Measurements from ENCODE around the gene ASB18. TPM values are rescaled to one million over a fixed set of nuclear protein-coding genes. Genes with fewer than 3 reads are reported as not detected.

Gene ASB18
- total and polyA plus RNA-seq, 10 of the 15 experiments (the other 5 are each of a cell fraction or from before 2014, with no cell fraction given) = not detected

DNA sequence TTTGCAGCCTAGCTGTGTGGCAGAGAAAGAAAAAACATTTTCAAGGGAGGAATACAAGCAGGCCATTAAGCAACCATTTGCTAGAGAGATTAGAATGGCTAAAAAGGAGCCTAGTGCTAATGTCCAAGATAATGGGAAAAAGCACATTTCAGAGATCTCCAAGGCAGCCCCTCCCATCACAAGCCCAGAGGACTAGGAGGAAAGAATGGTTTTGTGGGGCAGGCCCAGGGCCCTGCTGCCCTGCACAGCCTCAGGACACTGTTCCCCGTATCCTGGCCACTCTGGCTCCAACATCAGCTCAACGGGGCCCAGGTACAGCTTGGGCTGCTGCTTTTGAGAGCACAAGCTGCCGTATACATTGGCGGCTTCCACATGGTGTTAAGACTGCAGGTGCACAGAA lies 79.5 kb downstream of the ASB18 start:
- Histone ChIP-seq H3K79me2 (ENCODE audit: control insufficient read depth, insufficient read depth, low read length) (no peaks in the 10 kb centered on the region), H4K20me1 (ENCODE audit: control insufficient read depth, insufficient read depth) (no peaks in the 10 kb centered on the region), H3K36me3 (ENCODE audit: control insufficient read depth in 2 of 2, insufficient read depth in 2 of 2, low read length in 1 of 2) (no peaks in the 10 kb centered on the region), H3K9me3 (replicated peaks; ENCODE audit: control insufficient read depth, insufficient read depth, low read length) (no peaks in the 10 kb centered on the region), H3K9ac (ENCODE audit: control insufficient read depth, insufficient read depth, low read length) (no peak overlapping the region), H3K4me3 (no peak overlapping the region), H3K27me3 (replicated peaks in 1 of 2; ENCODE audit: control insufficient read depth in 2 of 2, insufficient read depth in 2 of 2, low read length in 1 of 2) (no peaks in the 10 kb centered on the region), H3K27ac (ENCODE audit: control insufficient read depth, insufficient read depth) (no peak overlapping the region), H3K4me1 (ENCODE audit: control insufficient read depth, insufficient read depth, low read length) (no peaks in the 10 kb centered on the region), H3K4me2 (ENCODE audit: control insufficient read depth, insufficient read depth) (no peak overlapping the region), H2AFZ (ENCODE audit: control insufficient read depth, low read depth, low read length) (no peak overlapping the region)
- no TSS peak for BruUV-seq (replicated peaks)
- DNase-seq (ENCODE audit: low read depth, low spot score) (no peak), ATAC-seq (no peak), FAIRE-seq (no peak)
- ChIA-PET CTCF (no interaction called here), POLR2A (no interaction called here), RAD21 (ENCODE audit: unreplicated experiment) (no interaction called here), SMC1A (ENCODE audit: uncharacterized antibody, unreplicated experiment) (no interaction called here)
- 43% methylated on average over 4 of the region's 4 CpGs for WGBS (ENCODE audit: insufficient coverage, insufficient replicate concordance, low lambda C conversion rate, missing lambda C conversion rate)
- TF ChIP-seq IRF4 (IDR thresholded peaks at IDR 0.05; ENCODE audit: low read depth, low read length) (no peak), SIX5 (IDR thresholded peaks at IDR 0.05; ENCODE audit: low read depth, low read length, severe bottlenecking) (no peak), BCL11A (IDR thresholded peaks at IDR 0.05; ENCODE audit: low read depth, low read length) (no peak), ZZZ3 (IDR thresholded peaks at IDR 0.05; ENCODE audit: control insufficient read depth, insufficient read length, low read depth) (no peak), CREB1 (IDR thresholded peaks at IDR 0.05; ENCODE audit: low read depth) (no peak), MYB (IDR thresholded peaks at IDR 0.05; ENCODE audit: borderline replicate concordance, low read depth, low read length) (no peak), FOXK2 (IDR thresholded peaks at IDR 0.05) (no peak), ZNF217 (IDR thresholded peaks at IDR 0.05) (no peak), PML (IDR thresholded peaks at IDR 0.05; ENCODE audit: low read length) (no peak), FOS (IDR thresholded peaks at IDR 0.05; ENCODE audit: borderline replicate concordance, extremely low read depth, insufficient read length) (no peak), TCF3 (IDR thresholded peaks at IDR 0.05; ENCODE audit: borderline replicate concordance, insufficient read depth, low read depth, low read length) (no peak), NR2C1 (IDR thresholded peaks at IDR 0.05) (no peak)
- TF ChIP-seq, protein P1, sequence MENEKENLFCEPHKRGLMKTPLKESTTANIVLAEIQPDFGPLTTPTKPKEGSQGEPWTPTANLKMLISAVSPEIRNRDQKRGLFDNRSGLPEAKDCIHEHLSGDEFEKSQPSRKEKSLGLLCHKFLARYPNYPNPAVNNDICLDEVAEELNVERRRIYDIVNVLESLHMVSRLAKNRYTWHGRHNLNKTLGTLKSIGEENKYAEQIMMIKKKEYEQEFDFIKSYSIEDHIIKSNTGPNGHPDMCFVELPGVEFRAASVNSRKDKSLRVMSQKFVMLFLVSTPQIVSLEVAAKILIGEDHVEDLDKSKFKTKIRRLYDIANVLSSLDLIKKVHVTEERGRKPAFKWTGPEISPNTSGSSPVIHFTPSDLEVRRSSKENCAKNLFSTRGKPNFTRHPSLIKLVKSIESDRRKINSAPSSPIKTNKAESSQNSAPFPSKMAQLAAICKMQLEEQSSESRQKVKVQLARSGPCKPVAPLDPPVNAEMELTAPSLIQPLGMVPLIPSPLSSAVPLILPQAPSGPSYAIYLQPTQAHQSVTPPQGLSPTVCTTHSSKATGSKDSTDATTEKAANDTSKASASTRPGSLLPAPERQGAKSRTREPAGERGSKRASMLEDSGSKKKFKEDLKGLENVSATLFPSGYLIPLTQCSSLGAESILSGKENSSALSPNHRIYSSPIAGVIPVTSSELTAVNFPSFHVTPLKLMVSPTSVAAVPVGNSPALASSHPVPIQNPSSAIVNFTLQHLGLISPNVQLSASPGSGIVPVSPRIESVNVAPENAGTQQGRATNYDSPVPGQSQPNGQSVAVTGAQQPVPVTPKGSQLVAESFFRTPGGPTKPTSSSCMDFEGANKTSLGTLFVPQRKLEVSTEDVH (IDR thresholded peaks at IDR 0.05; ENCODE audit: low read depth, partially characterized antibody) = no peak
- TF ChIP-seq, protein P2, sequence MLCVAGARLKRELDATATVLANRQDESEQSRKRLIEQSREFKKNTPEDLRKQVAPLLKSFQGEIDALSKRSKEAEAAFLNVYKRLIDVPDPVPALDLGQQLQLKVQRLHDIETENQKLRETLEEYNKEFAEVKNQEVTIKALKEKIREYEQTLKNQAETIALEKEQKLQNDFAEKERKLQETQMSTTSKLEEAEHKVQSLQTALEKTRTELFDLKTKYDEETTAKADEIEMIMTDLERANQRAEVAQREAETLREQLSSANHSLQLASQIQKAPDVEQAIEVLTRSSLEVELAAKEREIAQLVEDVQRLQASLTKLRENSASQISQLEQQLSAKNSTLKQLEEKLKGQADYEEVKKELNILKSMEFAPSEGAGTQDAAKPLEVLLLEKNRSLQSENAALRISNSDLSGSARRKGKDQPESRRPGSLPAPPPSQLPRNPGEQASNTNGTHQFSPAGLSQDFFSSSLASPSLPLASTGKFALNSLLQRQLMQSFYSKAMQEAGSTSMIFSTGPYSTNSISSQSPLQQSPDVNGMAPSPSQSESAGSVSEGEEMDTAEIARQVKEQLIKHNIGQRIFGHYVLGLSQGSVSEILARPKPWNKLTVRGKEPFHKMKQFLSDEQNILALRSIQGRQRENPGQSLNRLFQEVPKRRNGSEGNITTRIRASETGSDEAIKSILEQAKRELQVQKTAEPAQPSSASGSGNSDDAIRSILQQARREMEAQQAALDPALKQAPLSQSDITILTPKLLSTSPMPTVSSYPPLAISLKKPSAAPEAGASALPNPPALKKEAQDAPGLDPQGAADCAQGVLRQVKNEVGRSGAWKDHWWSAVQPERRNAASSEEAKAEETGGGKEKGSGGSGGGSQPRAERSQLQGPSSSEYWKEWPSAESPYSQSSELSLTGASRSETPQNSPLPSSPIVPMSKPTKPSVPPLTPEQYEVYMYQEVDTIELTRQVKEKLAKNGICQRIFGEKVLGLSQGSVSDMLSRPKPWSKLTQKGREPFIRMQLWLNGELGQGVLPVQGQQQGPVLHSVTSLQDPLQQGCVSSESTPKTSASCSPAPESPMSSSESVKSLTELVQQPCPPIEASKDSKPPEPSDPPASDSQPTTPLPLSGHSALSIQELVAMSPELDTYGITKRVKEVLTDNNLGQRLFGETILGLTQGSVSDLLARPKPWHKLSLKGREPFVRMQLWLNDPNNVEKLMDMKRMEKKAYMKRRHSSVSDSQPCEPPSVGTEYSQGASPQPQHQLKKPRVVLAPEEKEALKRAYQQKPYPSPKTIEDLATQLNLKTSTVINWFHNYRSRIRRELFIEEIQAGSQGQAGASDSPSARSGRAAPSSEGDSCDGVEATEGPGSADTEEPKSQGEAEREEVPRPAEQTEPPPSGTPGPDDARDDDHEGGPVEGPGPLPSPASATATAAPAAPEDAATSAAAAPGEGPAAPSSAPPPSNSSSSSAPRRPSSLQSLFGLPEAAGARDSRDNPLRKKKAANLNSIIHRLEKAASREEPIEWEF (IDR thresholded peaks at IDR 0.05; ENCODE audit: insufficient replicate concordance, low read depth, low read length) = no peak
- TF ChIP-seq, protein P3, sequence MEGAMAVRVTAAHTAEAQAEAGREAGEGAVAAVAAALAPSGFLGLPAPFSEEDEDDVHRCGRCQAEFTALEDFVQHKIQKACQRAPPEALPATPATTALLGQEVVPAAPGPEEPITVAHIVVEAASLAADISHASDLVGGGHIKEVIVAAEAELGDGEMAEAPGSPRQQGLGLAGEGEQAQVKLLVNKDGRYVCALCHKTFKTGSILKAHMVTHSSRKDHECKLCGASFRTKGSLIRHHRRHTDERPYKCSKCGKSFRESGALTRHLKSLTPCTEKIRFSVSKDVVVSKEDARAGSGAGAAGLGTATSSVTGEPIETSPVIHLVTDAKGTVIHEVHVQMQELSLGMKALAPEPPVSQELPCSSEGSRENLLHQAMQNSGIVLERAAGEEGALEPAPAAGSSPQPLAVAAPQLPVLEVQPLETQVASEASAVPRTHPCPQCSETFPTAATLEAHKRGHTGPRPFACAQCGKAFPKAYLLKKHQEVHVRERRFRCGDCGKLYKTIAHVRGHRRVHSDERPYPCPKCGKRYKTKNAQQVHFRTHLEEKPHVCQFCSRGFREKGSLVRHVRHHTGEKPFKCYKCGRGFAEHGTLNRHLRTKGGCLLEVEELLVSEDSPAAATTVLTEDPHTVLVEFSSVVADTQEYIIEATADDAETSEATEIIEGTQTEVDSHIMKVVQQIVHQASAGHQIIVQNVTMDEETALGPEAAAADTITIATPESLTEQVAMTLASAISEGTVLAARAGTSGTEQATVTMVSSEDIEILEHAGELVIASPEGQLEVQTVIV (IDR thresholded peaks at IDR 0.05; ENCODE audit: borderline replicate concordance, partially characterized antibody) = no peak
- intact Hi-C loops (cut with micrococcal nuclease; ENCODE audit: unreplicated experiment) = no loop called here
- in situ Hi-C loops (cut with MboI) = loop anchor here (5.0 kb wide), 1 partner anchor 412 kb away; no protein-coding TSS in a partner anchor

Measured in GM12878 (cell line).